HepG2 (cell line): Measurements from ENCODE around the gene PRKACG.

ENCODE experiments used
- DMAP1 ChIP-seq: IDR thresholded peaks from 2 replicates; pipeline ENCODE4 v1.6.1; 2016
- JUN ChIP-seq: sonication (generic); formaldehyde crosslinking; IDR thresholded peaks from 2 replicates; pipeline ENCODE4 v1.4.0; 2020; ENCODE audit warnings: mild to moderate bottlenecking, missing genetic modification reagents
- KLF16 ChIP-seq, 2 experiments: sonication (generic) in 1 of 2; formaldehyde crosslinking in 1 of 2; IDR thresholded peaks; 2 replicates each; pipeline versions ENCODE4 v1.6.1 to v1.8.0; 2016 to 2023; ENCODE audit warnings: missing genetic modification reagents in 2 of 2, missing compliant biosample characterization in 1 of 2
- NONO ChIP-seq, 2 experiments: fragments of 450-650 bp in 1 of 2; sonication (generic) in 1 of 2; formaldehyde crosslinking in 1 of 2; IDR thresholded peaks in 1 of 2; conservative IDR thresholded peaks in 1 of 2; 2 replicates each; pipeline versions ENCODE4 v1.6.1 to v1.8.0; 2017 to 2022; ENCODE audit warnings: mild to moderate bottlenecking in 1 of 2, missing genetic modification reagents in 1 of 2, moderate library complexity in 1 of 2
- SP1 ChIP-seq, 2 experiments: fragments of 450-650 bp in 1 of 2; sonication (generic) in 1 of 2; formaldehyde crosslinking in 1 of 2; IDR thresholded peaks; 2 replicates each; pipeline versions ENCODE4 v1.4.0 to v1.6.1; 2016 to 2020; ENCODE audit warnings: missing genetic modification reagents in 1 of 2
- ZNF230 ChIP-seq: sonication (generic); formaldehyde crosslinking; IDR thresholded peaks from 2 replicates; pipeline ENCODE4 v1.4.0; 2020; ENCODE audit warnings: mild to moderate bottlenecking, missing genetic modification reagents
- ZNF350 ChIP-seq: sonication (generic); formaldehyde crosslinking; IDR thresholded peaks from 2 replicates; pipeline ENCODE4 v1.4.0; 2020; ENCODE audit warnings: mild to moderate bottlenecking, low read depth, missing genetic modification reagents, borderline replicate concordance
- ZNF530 ChIP-seq: sonication (generic); formaldehyde crosslinking; IDR thresholded peaks from 2 replicates; pipeline ENCODE4 v1.5.0; 2020; ENCODE audit warnings: low read depth, mild to moderate bottlenecking, missing genetic modification reagents
- ZNF570 ChIP-seq: sonication (generic); formaldehyde crosslinking; IDR thresholded peaks from 2 replicates; pipeline ENCODE4 v1.4.0; 2020; ENCODE audit warnings: mild to moderate bottlenecking, missing genetic modification reagents, borderline replicate concordance
- TF ChIP-seq, protein P1 (sequence below): sonication (generic); formaldehyde crosslinking; IDR thresholded peaks from 2 replicates; pipeline ENCODE4 v1.5.0; 2020; ENCODE audit warnings: mild to moderate bottlenecking, missing genetic modification reagents, moderate library complexity

DNA sequence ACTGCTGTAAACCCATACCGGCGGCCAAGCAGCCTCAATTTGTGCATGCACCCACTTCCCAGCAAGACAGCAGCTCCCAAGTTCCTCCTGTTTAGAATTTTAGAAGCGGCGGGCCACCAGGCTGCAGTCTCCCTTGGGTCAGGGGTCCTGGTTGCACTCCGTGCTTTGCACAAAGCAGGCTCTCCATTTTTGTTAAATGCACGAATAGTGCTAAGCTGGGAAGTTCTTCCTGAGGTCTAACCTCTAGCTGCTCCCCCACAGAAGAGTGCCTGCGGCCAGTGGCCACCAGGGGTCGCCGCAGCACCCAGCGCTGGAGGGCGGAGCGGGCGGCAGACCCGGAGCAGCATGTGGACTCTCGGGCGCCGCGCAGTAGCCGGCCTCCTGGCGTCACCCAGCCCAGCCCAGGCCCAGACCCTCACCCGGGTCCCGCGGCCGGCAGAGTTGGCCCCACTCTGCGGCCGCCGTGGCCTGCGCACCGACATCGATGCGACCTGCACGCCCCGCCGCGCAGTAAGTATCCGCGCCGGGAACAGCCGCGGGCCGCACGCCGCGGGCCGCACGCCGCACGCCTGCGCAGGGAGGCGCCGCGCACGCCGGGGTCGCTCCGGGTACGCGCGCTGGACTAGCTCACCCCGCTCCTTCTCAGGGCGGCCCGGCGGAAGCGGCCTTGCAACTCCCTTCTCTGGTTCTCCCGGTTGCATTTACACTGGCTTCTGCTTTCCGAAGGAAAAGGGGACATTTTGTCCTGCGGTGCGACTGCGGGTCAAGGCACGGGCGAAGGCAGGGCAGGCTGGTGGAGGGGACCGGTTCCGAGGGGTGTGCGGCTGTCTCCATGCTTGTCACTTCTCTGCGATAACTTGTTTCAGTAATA, 21.8 kb upstream of the PRKACG start, which contains the start of gene FXN:
- TF ChIP-seq KLF16 (CRISPR knock-in tag; IDR thresholded peaks at IDR 0.05): peak in 1 of 2 experiments; percentile 85; a peak in 2 of 4 replicates
- TF ChIP-seq SP1 (IDR thresholded peaks at IDR 0.05): no peak
- peak; percentile 74 for TF ChIP-seq SP1 (CRISPR knock-in tag; IDR thresholded peaks at IDR 0.05)
- peak; percentile 68; the same call in 1 of the 2 replicates for TF ChIP-seq ZNF350 (CRISPR knock-in tag)
- no peak for TF ChIP-seq JUN (CRISPR knock-in tag)
- TF ChIP-seq NONO (IDR thresholded peaks at IDR 0.05): no peak
- TF ChIP-seq NONO (CRISPR knock-in tag; conservative IDR thresholded peaks at IDR 0.05): peak; percentile 83
- no peak for TF ChIP-seq ZNF530
- TF ChIP-seq ZNF570 (CRISPR knock-in tag): no peak
- TF ChIP-seq, protein P1, sequence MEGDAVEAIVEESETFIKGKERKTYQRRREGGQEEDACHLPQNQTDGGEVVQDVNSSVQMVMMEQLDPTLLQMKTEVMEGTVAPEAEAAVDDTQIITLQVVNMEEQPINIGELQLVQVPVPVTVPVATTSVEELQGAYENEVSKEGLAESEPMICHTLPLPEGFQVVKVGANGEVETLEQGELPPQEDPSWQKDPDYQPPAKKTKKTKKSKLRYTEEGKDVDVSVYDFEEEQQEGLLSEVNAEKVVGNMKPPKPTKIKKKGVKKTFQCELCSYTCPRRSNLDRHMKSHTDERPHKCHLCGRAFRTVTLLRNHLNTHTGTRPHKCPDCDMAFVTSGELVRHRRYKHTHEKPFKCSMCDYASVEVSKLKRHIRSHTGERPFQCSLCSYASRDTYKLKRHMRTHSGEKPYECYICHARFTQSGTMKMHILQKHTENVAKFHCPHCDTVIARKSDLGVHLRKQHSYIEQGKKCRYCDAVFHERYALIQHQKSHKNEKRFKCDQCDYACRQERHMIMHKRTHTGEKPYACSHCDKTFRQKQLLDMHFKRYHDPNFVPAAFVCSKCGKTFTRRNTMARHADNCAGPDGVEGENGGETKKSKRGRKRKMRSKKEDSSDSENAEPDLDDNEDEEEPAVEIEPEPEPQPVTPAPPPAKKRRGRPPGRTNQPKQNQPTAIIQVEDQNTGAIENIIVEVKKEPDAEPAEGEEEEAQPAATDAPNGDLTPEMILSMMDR (CRISPR knock-in tag): peak; percentile 96
- TF ChIP-seq ZNF230 (CRISPR knock-in tag): 0 out of 2 replicates have a peak, but pooled peaks have one; percentile 32
- TF ChIP-seq DMAP1 (CRISPR knock-in tag): peak; percentile 90
